Nucleus accumbens (tissue), 56 donors: ENCODE measurements around the gene TAT.
A peak's percentile ranks its signal among the peaks of the same experiment; 100 is the strongest.

Source experiments
- DNase-seq, 56 donors: peaks; one replicate each; lab custom pipeline; 2025; lab: John Stamatoyannopoulos, UW

The TAT gene

GRCh38 chr16:71552698-71553503 is 24.0 kb downstream of the TAT start:
- no peak for DNase-seq

- DNase-seq, result no peak
Measured at GRCh38 chr16:71547168-71547567, 29.7 kb downstream of the TAT start.

- peak in 5 of 56 donors; percentile 1 to 12 (median 4) for DNase-seq
Measured at GRCh38 chr16:71542377-71542776, 34.5 kb downstream of the TAT start.

GRCh38 chr16:71537643-71538042 is 39.2 kb downstream of the TAT start:
- DNase-seq, result peak in 13 of 56 donors; percentile 0 to 28 (median 4)

- no peak for DNase-seq
Measured at GRCh38 chr16:71536752-71537499, 40.0 kb downstream of the TAT start.

GRCh38 chr16:71532366-71532765 is 44.5 kb downstream of the TAT start:
- no peak for DNase-seq

- no peak for DNase-seq
Measured at GRCh38 chr16:71528863-71529262, 48.0 kb downstream of the TAT start.

GRCh38 chr16:71528257-71528656 is 48.6 kb downstream of the TAT start:
- DNase-seq, result no peak

GRCh38 chr16:71526111-71526631 is 50.7 kb downstream of the TAT start, which contains the start of gene CHST4:
CHST4 (plus strand) TSS chr16:71526426; CDS start chr16:71536678, 10,252 bp downstream.
- DNase-seq, result no peak

GRCh38 chr16:71524566-71525553 is 52.0 kb downstream of the TAT start:
- peak in 1 of 56 donors; percentile 1 for DNase-seq

GRCh38 chr16:71520550-71520949 is 56.3 kb downstream of the TAT start:
- DNase-seq, result no peak
